ENCODE results near the gene BAG5. TPM values are rescaled to one million over a fixed set of nuclear protein-coding genes. Genes with fewer than 3 reads are reported as not detected.

BAG5 gene
- total and polyA plus RNA-seq, 2 of the 8 experiments (the other 6 are each of a cell fraction or from before 2014, with no cell fraction given): 7.4 to 29.5 TPM

- H3K23me2 ChIP-seq (ENCODE audit: low read depth, low read length): no peaks in the 10 kb centered on the region
- no peaks in the 10 kb centered on the region for H3K36me3 ChIP-seq (ENCODE audit: control insufficient read depth in 2 of 4, insufficient read depth in 4 of 4, low read length in 3 of 4)
- no peak overlapping the region for H4K91ac ChIP-seq (replicated peaks; ENCODE audit: insufficient read length, low read length)
- TF ChIP-seq NANOG (IDR thresholded peaks at IDR 0.05; ENCODE audit: insufficient read depth, low read depth, low read length, poor library complexity, severe bottlenecking): no peak
- TF ChIP-seq TCF12 (IDR thresholded peaks at IDR 0.05; ENCODE audit: low read depth, low read length): no peak
- TF ChIP-seq BACH1 (IDR thresholded peaks at IDR 0.05; ENCODE audit: low read length): no peak
- TF ChIP-seq, protein P1, sequence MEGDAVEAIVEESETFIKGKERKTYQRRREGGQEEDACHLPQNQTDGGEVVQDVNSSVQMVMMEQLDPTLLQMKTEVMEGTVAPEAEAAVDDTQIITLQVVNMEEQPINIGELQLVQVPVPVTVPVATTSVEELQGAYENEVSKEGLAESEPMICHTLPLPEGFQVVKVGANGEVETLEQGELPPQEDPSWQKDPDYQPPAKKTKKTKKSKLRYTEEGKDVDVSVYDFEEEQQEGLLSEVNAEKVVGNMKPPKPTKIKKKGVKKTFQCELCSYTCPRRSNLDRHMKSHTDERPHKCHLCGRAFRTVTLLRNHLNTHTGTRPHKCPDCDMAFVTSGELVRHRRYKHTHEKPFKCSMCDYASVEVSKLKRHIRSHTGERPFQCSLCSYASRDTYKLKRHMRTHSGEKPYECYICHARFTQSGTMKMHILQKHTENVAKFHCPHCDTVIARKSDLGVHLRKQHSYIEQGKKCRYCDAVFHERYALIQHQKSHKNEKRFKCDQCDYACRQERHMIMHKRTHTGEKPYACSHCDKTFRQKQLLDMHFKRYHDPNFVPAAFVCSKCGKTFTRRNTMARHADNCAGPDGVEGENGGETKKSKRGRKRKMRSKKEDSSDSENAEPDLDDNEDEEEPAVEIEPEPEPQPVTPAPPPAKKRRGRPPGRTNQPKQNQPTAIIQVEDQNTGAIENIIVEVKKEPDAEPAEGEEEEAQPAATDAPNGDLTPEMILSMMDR (IDR thresholded peaks at IDR 0.05; ENCODE audit: control extremely low read depth in 1 of 3, insufficient read depth in 1 of 3, low read depth in 1 of 3, low read length in 3 of 3): no peak
- DNase-seq (ENCODE audit: low read depth in 1 of 2, low spot score in 2 of 2) (no peak), FAIRE-seq (no peak)
- H3K79me2 ChIP-seq (ENCODE audit: control insufficient read depth in 1 of 2, insufficient read depth in 2 of 2, low read length in 2 of 2): no peaks in the 10 kb centered on the region
- H3K27me3 ChIP-seq (replicated peaks in 1 of 4; ENCODE audit: control insufficient read depth in 3 of 4, extremely low read depth in 1 of 4, insufficient read depth in 3 of 4, low read length in 3 of 4): no peaks in the 10 kb centered on the region
- H2BK12ac ChIP-seq (ENCODE audit: low read depth, low read length): no peak overlapping the region
- H3K4me2 ChIP-seq (ENCODE audit: insufficient read depth in 1 of 2, low read depth in 2 of 2, low read length in 2 of 2): no peak overlapping the region
- no peak overlapping the region for H3K56ac ChIP-seq (replicated peaks; ENCODE audit: insufficient read length, low read depth, low read length)
- ChIA-PET POLR2A (ENCODE audit: partially characterized antibody) (interaction anchor here (1.1 to 2.6 kb wide), 2 partner anchors 12 to 25 kb away, joined by 3 to 8 read pairs; partner anchors contain the start of gene KLC1), CTCF (ENCODE audit: partially characterized antibody) (interaction anchor here (1.2 to 1.3 kb wide), 2 partner anchors 17 to 97 kb away, joined by 3 to 4 read pairs; no protein-coding TSS in a partner anchor)
- H4K20me1 ChIP-seq (replicated peaks in 1 of 2; ENCODE audit: control insufficient read depth in 1 of 2, insufficient read depth in 2 of 2, low read length in 2 of 2): no peaks in the 10 kb centered on the region
- H2BK5ac ChIP-seq (ENCODE audit: low read depth, low read length): no peak overlapping the region
- WGBS, 2 experiments (ENCODE audit: extremely low coverage in 1 of 2, insufficient coverage in 1 of 2, insufficient read length in 1 of 2, insufficient replicate concordance in 2 of 2, low coverage in 1 of 2, low lambda C conversion rate in 2 of 2, missing lambda C conversion rate in 1 of 2): 84% methylated on average over 5 of the region's 5 CpGs; no CpG with 5 or more reads in 1 of the 2 experiments
- H3K18ac ChIP-seq (ENCODE audit: extremely low read depth, low read length): no peak overlapping the region
- no peak overlapping the region for H3K27ac ChIP-seq (ENCODE audit: low read depth, low read length)
- no peak overlapping the region for H3K9ac ChIP-seq (replicated peaks in 1 of 4; ENCODE audit: extremely low read depth in 1 of 4, low read depth in 3 of 4, low read length in 3 of 4)
- no peak overlapping the region for H4K5ac ChIP-seq (ENCODE audit: insufficient read length, low read depth, low read length)
- H2BK20ac ChIP-seq (ENCODE audit: low read length): no peak overlapping the region
- no peak overlapping the region for H2AK5ac ChIP-seq (ENCODE audit: low read depth, low read length)
- H3K4me3 ChIP-seq (ENCODE audit: extremely low read depth in 1 of 4, insufficient read depth in 2 of 4, low read depth in 3 of 4, low read length in 4 of 4): no peak overlapping the region
- H3K9me3 ChIP-seq (ENCODE audit: insufficient read depth in 2 of 2, low read depth in 1 of 2, low read length in 1 of 2): no peaks in the 10 kb centered on the region
- no peak overlapping the region for H2BK15ac ChIP-seq (ENCODE audit: low read length)
- peaks cover 0 to 8% (median 3%) of the 10 kb centered on the region in 4 experiments; a peak in 3 of 7 replicates for H3K4me1 ChIP-seq (replicated peaks in 1 of 4; ENCODE audit: control insufficient read depth in 3 of 4, insufficient read depth in 4 of 4, low read length in 3 of 4)
- H2BK120ac ChIP-seq (replicated peaks; ENCODE audit: low read depth, low read length): no peak overlapping the region
- H3K14ac ChIP-seq (ENCODE audit: insufficient read length): no peak overlapping the region
- H2AFZ ChIP-seq (ENCODE audit: low read length): no peak overlapping the region
- no peak overlapping the region for H3K23ac ChIP-seq (ENCODE audit: insufficient read length)
- no peak overlapping the region for H3K4ac ChIP-seq (replicated peaks; ENCODE audit: insufficient read length, low read depth, low read length)
- H3K79me1 ChIP-seq (ENCODE audit: low read depth, low read length): no peaks in the 10 kb centered on the region
- no peak overlapping the region for H4K8ac ChIP-seq (ENCODE audit: extremely low read depth, insufficient read depth, low read length)
Measured at GRCh38 chr14:103604620-103605019, 42.2 kb upstream of the BAG5 start.

All from H1 (cell line).